PC-9 (cell line): ENCODE measurements around the gene ADIPOR2.

Experiments
- CTCF ChIP-seq: fragments of 200-600 bp; sonication (generic); conservative IDR thresholded peaks from 2 replicates; pipeline ENCODE4 v1.6.1; 2017; ENCODE audit warnings: mixed run types, antibody characterized with exemption, mild to moderate bottlenecking, moderate library complexity
- EZH2 ChIP-seq: fragments of 200-600 bp; sonication (generic); IDR thresholded peaks from 2 replicates; pipeline ENCODE4 v1.8.0; 2017; ENCODE audit warnings: antibody characterized with exemption, low read depth

GRCh38 chr12:1811281-1811947, 120.5 kb downstream of the ADIPOR2 start:
- TF ChIP-seq EZH2 = no peak
- no peak for TF ChIP-seq CTCF
